ENCODE data around the gene DNAJA3. TPM values are rescaled to one million over a fixed set of nuclear protein-coding genes. Genes with fewer than 3 reads are reported as not detected.

DNAJA3 gene
- total and polyA plus RNA-seq, 2 donors (not counting 3 experiments of a cell fraction or from before 2014, with no cell fraction given), result 33.4 to 45.4 TPM

GRCh38 chr16:4498546-4499195, 73.0 kb downstream of the DNAJA3 start:
- intact Hi-C loops (cut with micrococcal nuclease), result no loop called here
- Histone ChIP-seq H3K4me3 (replicated peaks in 1 of 3; ENCODE audit: insufficient read depth in 1 of 3, low read depth in 1 of 3, low read length in 3 of 3) (no peak overlapping the region), H3K4me2 (ENCODE audit: insufficient read depth, low read length) (no peak overlapping the region), H3K9me1 (replicated peaks; ENCODE audit: control insufficient read depth, extremely low read depth, insufficient read depth, low read length) (peaks cover 2% of the 10 kb centered on the region), H4K20me1 (replicated peaks; ENCODE audit: control insufficient read depth, extremely low read depth, insufficient read depth, low read length) (no peaks in the 10 kb centered on the region), H3K27ac (ENCODE audit: insufficient read depth, low read depth, low read length) (no peak overlapping the region), H2AFZ (ENCODE audit: low read depth, low read length) (no peak overlapping the region), H3K36me3 (ENCODE audit: control insufficient read depth in 2 of 2, extremely low read depth in 1 of 2, insufficient read depth in 2 of 2, low read length in 2 of 2) (peaks cover 0 to 4% of the 10 kb centered on the region in 2 experiments), H3K4me1 (ENCODE audit: control insufficient read depth, extremely low read depth, insufficient read depth, low read length) (peaks cover 33% of the 10 kb centered on the region), H3K9me3 (replicated peaks; ENCODE audit: control insufficient read depth, insufficient read depth, low read length) (no peaks in the 10 kb centered on the region), H3K9ac (replicated peaks; ENCODE audit: extremely low read depth, insufficient read depth, low read length) (no peak overlapping the region), H3K27me3 (ENCODE audit: control insufficient read depth in 2 of 2, insufficient read depth in 2 of 2, low read length in 2 of 2) (no peaks in the 10 kb centered on the region), H3K79me2 (ENCODE audit: control insufficient read depth, insufficient read depth, low read length) (peaks cover 47% of the 10 kb centered on the region)
- no peak for TF ChIP-seq FOS (IDR thresholded peaks at IDR 0.05; ENCODE audit: borderline replicate concordance, insufficient read depth, low read length)
- TF ChIP-seq POLR2A (IDR thresholded peaks at IDR 0.05; ENCODE audit: low read depth, low read length), result no peak
- TF ChIP-seq POLR2AphosphoS5 (IDR thresholded peaks at IDR 0.05; ENCODE audit: insufficient read depth, low read depth, low read length), result no peak
- no peak for TF ChIP-seq GATA2 (IDR thresholded peaks at IDR 0.05; ENCODE audit: insufficient read depth, insufficient read length, low read depth, low read length)
- no peak for TF ChIP-seq JUN (IDR thresholded peaks at IDR 0.05; ENCODE audit: borderline replicate concordance, insufficient read depth, insufficient read length, low read depth)
- no peak for TF ChIP-seq MYC (IDR thresholded peaks at IDR 0.05; ENCODE audit: low read depth, low read length)
- no peak for TF ChIP-seq MAX (IDR thresholded peaks at IDR 0.05; ENCODE audit: insufficient read depth, insufficient read length)
- no peak for TF ChIP-seq EZH2 (IDR thresholded peaks at IDR 0.05; ENCODE audit: borderline replicate concordance, low read depth, low read length, severe bottlenecking)
- no peak for TF ChIP-seq CTCF (IDR thresholded peaks at IDR 0.05; ENCODE audit: extremely low read depth in 1 of 2, insufficient read depth in 1 of 2, low read depth in 1 of 2, low read length in 2 of 2)
- FAIRE-seq (no peak), DNase-seq (ENCODE audit: low read depth, low spot score) (no peak)
- dilution Hi-C loops (cut with MboI; ENCODE audit: extremely low pct_ligation_motif_present, low sequenced_read_pairs), result no loop called here
- ChIA-PET CTCF (interaction anchor here (0.7 to 3.8 kb wide), 4 partner anchors 8 to 22 kb away, joined by 3 to 39 read pairs (median 4); partner anchors contain the start of gene HMOX2), POLR2A (interaction anchor here (0.5 kb wide), 1 partner anchor 20 kb away, joined by 4 read pairs; no protein-coding TSS in a partner anchor)
- no TSS peak for BruUV-seq (replicated peaks)

Measured in endothelial cell of umbilical vein (primary cell).